GM19351 (cell line): ENCODE data around the gene OR4A16.

Experiments used
- ATAC-seq: cut with Tn5 transposase; IDR thresholded peaks from one replicate; pipeline ENCODE4 v1.9.1; 2021; ENCODE audit warnings: mild to moderate bottlenecking, moderate library complexity; ENCODE audit not compliant: unreplicated experiment

Gene OR4A16

GRCh38 chr11:55342901-55343300, at the start of gene OR4A16:
OR4A16 (plus strand) TSS chr11:55343201; CDS start chr11:55343201, 0 bp downstream.
- no peak for ATAC-seq

GRCh38 chr11:55324500-55324899, 18.5 kb upstream of the OR4A16 start:
- no peak for ATAC-seq

- no peak for ATAC-seq
Measured at GRCh38 chr11:55345306-55345705, 2.3 kb downstream of the OR4A16 start.

- no peak for ATAC-seq
Measured at GRCh38 chr11:55349032-55349431, 6.0 kb downstream of the OR4A16 start.

- ATAC-seq = no peak
Measured at GRCh38 chr11:55357560-55358184, 14.7 kb downstream of the OR4A16 start.

- ATAC-seq = no peak
Measured at GRCh38 chr11:55367674-55368073, 24.7 kb downstream of the OR4A16 start, which contains the start of gene OR4A15. OR4A15 (plus strand) TSS chr11:55367974; CDS start chr11:55367974, 0 bp downstream.
